ENCODE data around the gene MAN2B2.

GRCh38 chr4:6633091-6633906 is 58.3 kb downstream of the MAN2B2 start:
- TF ChIP-seq CTCF (conservative IDR thresholded peaks at IDR 0.05; ENCODE audit: low read depth, low read length) (no peak), EZH2 (IDR thresholded peaks at IDR 0.05; ENCODE audit: low read length, unreplicated experiment) (no peak), EZH2phosphoT487 (IDR thresholded peaks at IDR 0.05; ENCODE audit: borderline replicate concordance, low read length) (no peak)
